ENCODE data around the gene RGS9BP. TPM values are rescaled to one million over a fixed set of nuclear protein-coding genes. Genes with fewer than 3 reads are reported as not detected.
"Not testable (repeated sequence)": the region's sequence is repeated elsewhere in the genome, so short reads cannot be mapped to it uniquely, and the experiment has no call there.

Gene RGS9BP
- total and polyA plus RNA-seq, 2 of the 13 experiments (the other 11 are each of a cell fraction or from before 2014, with no cell fraction given) = 0.01 TPM; not detected in 1

DNA sequence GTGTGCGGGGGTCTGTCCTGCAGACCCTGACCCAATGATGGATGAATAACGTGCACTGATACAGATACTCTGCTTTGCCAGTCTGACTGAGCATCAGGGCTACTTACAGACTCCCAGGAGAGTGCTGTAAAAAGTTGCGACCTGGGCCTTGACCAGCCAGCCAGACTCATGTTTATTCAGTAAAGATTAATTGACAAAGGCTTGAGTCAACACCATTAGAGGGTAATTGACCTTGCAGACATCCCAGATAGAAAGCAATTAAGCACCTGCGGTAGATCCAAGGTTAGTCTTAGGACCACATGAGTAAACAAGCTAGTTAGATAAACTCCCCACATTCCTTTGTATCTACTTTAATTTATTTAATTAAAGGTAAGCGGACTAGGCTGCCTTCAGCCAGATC, 26.4 kb downstream of the RGS9BP start (continued):
- TF ChIP-seq ARID4A (CRISPR knock-in tag; IDR thresholded peaks at IDR 0.05; ENCODE audit: borderline replicate concordance) (no peak), TGIF2 (CRISPR knock-in tag; IDR thresholded peaks at IDR 0.05) (no peak), GATA4 (IDR thresholded peaks at IDR 0.05; ENCODE audit: borderline replicate concordance, low read depth) (0 out of 2 replicates have a peak, but pooled peaks have one; percentile 28), RXRA (CRISPR knock-in tag; IDR thresholded peaks at IDR 0.05) (peak; percentile 30; the same call in 1 of the 2 replicates), AKAP8 (CRISPR knock-in tag; IDR thresholded peaks at IDR 0.05) (no peak), HNRNPUL1 (IDR thresholded peaks at IDR 0.05; ENCODE audit: low read depth, low read length) (no peak), NR2F2 (IDR thresholded peaks at IDR 0.05; ENCODE audit: borderline replicate concordance, low read depth) (peak; percentile 92)

GRCh38 chr19:32704006-32704405, 28.4 kb downstream of the RGS9BP start:
- H3K4me2 ChIP-seq (ENCODE audit: low read depth, low read length); H2AFZ ChIP-seq (ENCODE audit: low read length); H3K27me3 ChIP-seq (ENCODE audit: control insufficient read depth in 1 of 2, insufficient read depth in 2 of 2, low read length in 2 of 2); H3K9ac ChIP-seq (ENCODE audit: insufficient read depth, low read depth, low read length); POLR2A ChIA-PET; H3K79me2 ChIP-seq (ENCODE audit: insufficient read depth, low read length); H3K27ac ChIP-seq (ENCODE audit: extremely low read length, insufficient read depth, low read length); FAIRE-seq; intact Hi-C loops (cut with micrococcal nuclease; ENCODE audit: unreplicated experiment); H3K4me1 ChIP-seq (ENCODE audit: insufficient read depth, low read length); CTCF ChIA-PET (ENCODE audit: low intra/inter-chr PET ratio, low total read pairs); H3K4me3 ChIP-seq (replicated peaks in 1 of 3; ENCODE audit: insufficient read depth in 1 of 3, low read depth in 2 of 3, low read length in 3 of 3); in situ Hi-C loops (cut with HindIII; ENCODE audit: extremely low pct_ligation_motif_present, low pct_unique_long_range_greater_than_20kb); BruUV-seq (replicated peaks); ATAC-seq; DNase-seq (ENCODE audit: low spot score): not testable (repeated sequence)
- WGBS (ENCODE audit: low lambda C conversion rate) = 93% methylated on average over 2 of the region's 2 CpGs
- H4K20me1 ChIP-seq (ENCODE audit: insufficient read depth, low read length) = peaks cover 27% of the 10 kb centered on the region
- peaks cover 1 to 13% of the 10 kb centered on the region in 2 experiments; a peak in 3 of 5 replicates for H3K36me3 ChIP-seq (replicated peaks in 1 of 2; ENCODE audit: control insufficient read depth in 1 of 2, insufficient read depth in 2 of 2, low read length in 2 of 2)
- peak; percentile 99 for TF ChIP-seq ZFP1 (CRISPR knock-in tag; IDR thresholded peaks at IDR 0.05)
- H3K9me3 ChIP-seq (ENCODE audit: low read length) = peaks cover 20% of the 10 kb centered on the region

All from HepG2 (cell line).